ENCODE data around the gene LBHD1. TPM values are rescaled to one million over a fixed set of nuclear protein-coding genes. Genes with fewer than 3 reads are reported as not detected.

LBHD1 gene
- total and polyA plus RNA-seq, 2 of the 4 experiments (the other 2 are of a cell fraction) = 1.6 to 4.0 TPM

DNA sequence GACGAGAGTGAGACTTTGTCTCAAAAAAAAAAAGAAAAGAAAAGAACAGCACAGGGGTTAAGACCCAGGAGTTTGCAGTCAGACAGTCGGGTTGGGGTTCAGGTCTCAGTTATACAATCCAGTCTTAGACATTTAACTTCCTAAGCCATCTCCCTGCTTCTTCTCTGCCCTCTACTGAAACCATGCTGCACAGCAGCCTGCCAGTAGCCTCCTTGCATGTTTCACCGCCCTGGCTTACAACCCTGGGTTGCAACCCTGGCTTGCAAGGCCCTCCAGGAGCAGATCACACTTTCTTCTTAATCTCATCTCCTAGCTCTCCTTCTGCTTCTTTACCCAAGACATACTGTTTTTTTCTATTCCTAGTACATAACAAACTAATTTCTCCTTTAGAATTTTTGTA is 44.4 kb downstream of the LBHD1 start:
- Histone ChIP-seq H3K14ac (replicated peaks; ENCODE audit: low read depth, low read length) (no peak overlapping the region), H3K27ac (ENCODE audit: insufficient read depth, low read length) (no peak overlapping the region), H2BK20ac (ENCODE audit: low read depth, low read length) (no peak overlapping the region), H3K4ac (ENCODE audit: low read depth, low read length) (no peak overlapping the region), H3K23ac (ENCODE audit: low read depth, low read length) (no peak overlapping the region), H4K91ac (ENCODE audit: insufficient read depth, low read depth, low read length) (no peak overlapping the region), H2BK120ac (ENCODE audit: low read depth, low read length) (no peak overlapping the region), H3K18ac (ENCODE audit: low read depth, low read length) (no peak overlapping the region), H2AK9ac (replicated peaks; ENCODE audit: low read depth, low read length, poor library complexity) (no peak overlapping the region), H3K4me1 (ENCODE audit: control insufficient read depth, insufficient read depth, low read length) (no peaks in the 10 kb centered on the region), H2BK15ac (ENCODE audit: low read depth, low read length) (no peak overlapping the region), H3K4me3 (ENCODE audit: insufficient read depth, low read depth, low read length) (no peak overlapping the region), H3K27me3 (ENCODE audit: control insufficient read depth, insufficient read depth, low read length) (no peaks in the 10 kb centered on the region), H3K9ac (ENCODE audit: low read depth, low read length) (no peak overlapping the region), H2BK5ac (ENCODE audit: low read depth, low read length, poor library complexity, severe bottlenecking) (no peak overlapping the region), H4K5ac (ENCODE audit: low read depth, low read length) (no peak overlapping the region), H3K9me1 (ENCODE audit: insufficient read depth, low read length) (peaks cover 3% of the 10 kb centered on the region; the same call in 1 of the 2 replicates), H2AFZ (replicated peaks; ENCODE audit: low read length, poor library complexity) (no peak overlapping the region), H3K9me3 (ENCODE audit: control insufficient read depth, insufficient read depth, low read length) (no peaks in the 10 kb centered on the region), H4K8ac (ENCODE audit: low read depth in 2 of 2, low read length in 2 of 2) (no peak overlapping the region), H4K20me1 (ENCODE audit: insufficient read depth, low read length) (no peaks in the 10 kb centered on the region; the same call in 1 of the 2 replicates), H3K4me2 (ENCODE audit: low read depth, low read length) (no peak overlapping the region), H3K56ac (ENCODE audit: extremely low read depth, insufficient read depth, low read length) (no peak overlapping the region), H3K36me3 (ENCODE audit: control insufficient read depth, insufficient read depth, low read length) (peaks cover 69% of the 10 kb centered on the region), H3K79me1 (ENCODE audit: low read depth in 1 of 2, low read length in 2 of 2) (peaks cover 16 to 24% of the 10 kb centered on the region in 2 experiments), H2AK5ac (ENCODE audit: low read depth, low read length) (no peak overlapping the region)
- ChIA-PET CTCF (no interaction called here), POLR2A (ENCODE audit: unreplicated experiment) (no interaction called here)
- dilution Hi-C loops (cut with HindIII; ENCODE audit: low sequenced_read_pairs, unreplicated experiment) = no loop called here
- no TSS peak for BruUV-seq (replicated peaks)
- in situ Hi-C loops (cut with MboI; ENCODE audit: low sequenced_read_pairs) = no loop called here
- no peak for ATAC-seq (ENCODE audit: low read depth)
- intact Hi-C loops (cut with micrococcal nuclease) = no loop called here
- TF ChIP-seq BHLHE40 (IDR thresholded peaks at IDR 0.05; ENCODE audit: low read depth, low read length) = no peak
- TF ChIP-seq FOS (IDR thresholded peaks at IDR 0.05; ENCODE audit: low read depth, low read length) = no peak
- TF ChIP-seq SMC3 (IDR thresholded peaks at IDR 0.05; ENCODE audit: low read depth, low read length) = no peak
- TF ChIP-seq MAFK (IDR thresholded peaks at IDR 0.05; ENCODE audit: low read depth, low read length) = no peak
- no peak for TF ChIP-seq RCOR1 (IDR thresholded peaks at IDR 0.05; ENCODE audit: insufficient replicate concordance, low read length)
- 64% methylated on average over 2 of the region's 3 CpGs; no CpG with 5 or more reads in 1 of the 2 experiments for WGBS, 2 experiments (ENCODE audit: extremely low coverage in 2 of 2, insufficient read length in 1 of 2)
- DNase-seq = no peak
